SK-N-SH treated with all-trans-retinoic acid at 6 μM for 48 hours (cell line): ENCODE measurements around the gene SNX8.

ENCODE experiments used
- ATAC-seq: fragments of 200-7000 bp; cut with Tn5 transposase; 3 replicates; pipeline ENCODE4 v1.9.1; 2020; ENCODE audit warnings: mild to moderate bottlenecking, moderate library complexity
- ARNTL ChIP-seq: fragments of 450-650 bp; formaldehyde crosslinking; IDR thresholded peaks from 2 replicates; pipeline ENCODE4 v1.5.0; 2020; ENCODE audit warnings: low read depth, mild to moderate bottlenecking, moderate library complexity, borderline replicate concordance
- BACH2 ChIP-seq: fragments of 250-450 bp; sonication (Bioruptor Pico); IDR thresholded peaks from 2 replicates; pipeline ENCODE4 v1.9.0; 2021; ENCODE audit warnings: mild to moderate bottlenecking, borderline replicate concordance
- CSDC2 ChIP-seq: fragments of 250-450 bp; sonication (Bioruptor Pico); IDR thresholded peaks from 2 replicates; pipeline ENCODE4 v1.5.0; 2020; ENCODE audit warnings: mild to moderate bottlenecking, moderate library complexity
- ESRRG ChIP-seq: fragments of 250-450 bp; sonication (Bioruptor Pico); IDR thresholded peaks from 2 replicates; pipeline ENCODE4 v1.6.1; 2021; ENCODE audit warnings: mild to moderate bottlenecking
- GLIS3 ChIP-seq: fragments of 250-450 bp; sonication (Bioruptor Pico); IDR thresholded peaks from 2 replicates; pipeline ENCODE4 v1.5.0; 2020; ENCODE audit warnings: mild to moderate bottlenecking, moderate library complexity
- ISL1 ChIP-seq: fragments of 250-450 bp; sonication (Bioruptor Pico); IDR thresholded peaks from 2 replicates; pipeline ENCODE4 v2.1.2; 2022; ENCODE audit warnings: mild to moderate bottlenecking, moderate library complexity
- OSR1 ChIP-seq: fragments of 250-450 bp; sonication (Bioruptor Pico); IDR thresholded peaks from 2 replicates; pipeline ENCODE4 v1.8.0; 2022; ENCODE audit warnings: moderate library complexity, mild to moderate bottlenecking, inconsistent platforms
- PPARA ChIP-seq: fragments of 250-450 bp; sonication (Bioruptor Pico); IDR thresholded peaks from 2 replicates; pipeline ENCODE4 v1.5.0; 2020; ENCODE audit warnings: mild to moderate bottlenecking, borderline replicate concordance
- RARB ChIP-seq: fragments of 250-450 bp; sonication (Bioruptor Pico); IDR thresholded peaks from 2 replicates; pipeline ENCODE4 v1.8.0; 2021; ENCODE audit warnings: mild to moderate bottlenecking, moderate library complexity
- SNAI2 ChIP-seq: fragments of 250-450 bp; sonication (Bioruptor Pico); IDR thresholded peaks from 2 replicates; pipeline ENCODE4 v1.5.0; 2020; ENCODE audit warnings: mild to moderate bottlenecking, moderate library complexity
- TCF4 ChIP-seq: fragments of 250-450 bp; sonication (Bioruptor Pico); IDR thresholded peaks from 2 replicates; pipeline ENCODE4 v1.8.0; 2021; ENCODE audit warnings: mild to moderate bottlenecking, moderate library complexity, borderline replicate concordance
- TOX ChIP-seq: fragments of 250-450 bp; sonication (Bioruptor Pico); IDR thresholded peaks from 2 replicates; pipeline ENCODE4 v1.8.0; 2021; ENCODE audit warnings: mild to moderate bottlenecking, moderate library complexity, borderline replicate concordance
- ZC3H10 ChIP-seq: fragments of 250-450 bp; sonication (Bioruptor Pico); IDR thresholded peaks from 2 replicates; pipeline ENCODE4 v1.5.1; 2021; ENCODE audit warnings: mild to moderate bottlenecking, moderate library complexity
- ZFP3 ChIP-seq: fragments of 250-450 bp; sonication (Bioruptor Pico); IDR thresholded peaks from 2 replicates; pipeline ENCODE4 v1.5.0; 2020; ENCODE audit warnings: mild to moderate bottlenecking, moderate library complexity
- ZNF565 ChIP-seq: fragments of 450-650 bp; formaldehyde crosslinking; conservative IDR thresholded peaks from 2 replicates; pipeline ENCODE4 v1.5.0; 2020; ENCODE audit warnings: low read depth, mild to moderate bottlenecking, moderate library complexity
- ZNF70 ChIP-seq: fragments of 450-650 bp; formaldehyde crosslinking; IDR thresholded peaks from 2 replicates; pipeline ENCODE4 v1.5.0; 2020; ENCODE audit warnings: mild to moderate bottlenecking, moderate library complexity
- ZNF8 ChIP-seq: fragments of 450-650 bp; formaldehyde crosslinking; IDR thresholded peaks from 2 replicates; pipeline ENCODE4 v1.5.0; 2020; ENCODE audit warnings: mild to moderate bottlenecking, moderate library complexity
- TF ChIP-seq, protein P1 (sequence below): fragments of 250-450 bp; sonication (Bioruptor Pico); IDR thresholded peaks from 2 replicates; pipeline ENCODE4 v1.8.0; 2021; ENCODE audit warnings: low read depth, mild to moderate bottlenecking, moderate library complexity, borderline replicate concordance
- TF ChIP-seq, protein P2 (sequence below): fragments of 250-450 bp; sonication (Bioruptor Pico); IDR thresholded peaks from 2 replicates; pipeline ENCODE4 v1.5.1; 2021; ENCODE audit warnings: mild to moderate bottlenecking, moderate library complexity
- TF ChIP-seq, protein P3 (sequence below): fragments of 250-450 bp; sonication (Bioruptor Pico); IDR thresholded peaks from 2 replicates; pipeline ENCODE4 v1.5.1; 2020; ENCODE audit warnings: low read depth, mild to moderate bottlenecking, moderate library complexity
- TF ChIP-seq, protein P4 (sequence below): fragments of 250-450 bp; sonication (Bioruptor Pico); IDR thresholded peaks from 2 replicates; pipeline ENCODE4 v1.5.0; 2020; ENCODE audit warnings: mild to moderate bottlenecking, moderate library complexity

The SNX8 gene

GRCh38 chr7:2330493-2330892 lies 16.3 kb upstream of the SNX8 start:
- TF ChIP-seq ZNF565 (CRISPR knock-in tag) (no peak), ESRRG (no peak), TOX (CRISPR knock-in tag) (no peak), BACH2 (CRISPR knock-in tag) (no peak), OSR1 (CRISPR knock-in tag) (no peak), ZNF70 (CRISPR knock-in tag) (no peak), ZFP3 (CRISPR knock-in tag) (no peak), SNAI2 (CRISPR knock-in tag) (no peak), RARB (CRISPR knock-in tag) (no peak), PPARA (CRISPR knock-in tag) (no peak), ZC3H10 (CRISPR knock-in tag) (no peak), ZNF8 (CRISPR knock-in tag) (no peak), ISL1 (CRISPR knock-in tag) (no peak), CSDC2 (no peak), TCF4 (CRISPR knock-in tag) (no peak), GLIS3 (no peak)
- TF ChIP-seq, protein P1, sequence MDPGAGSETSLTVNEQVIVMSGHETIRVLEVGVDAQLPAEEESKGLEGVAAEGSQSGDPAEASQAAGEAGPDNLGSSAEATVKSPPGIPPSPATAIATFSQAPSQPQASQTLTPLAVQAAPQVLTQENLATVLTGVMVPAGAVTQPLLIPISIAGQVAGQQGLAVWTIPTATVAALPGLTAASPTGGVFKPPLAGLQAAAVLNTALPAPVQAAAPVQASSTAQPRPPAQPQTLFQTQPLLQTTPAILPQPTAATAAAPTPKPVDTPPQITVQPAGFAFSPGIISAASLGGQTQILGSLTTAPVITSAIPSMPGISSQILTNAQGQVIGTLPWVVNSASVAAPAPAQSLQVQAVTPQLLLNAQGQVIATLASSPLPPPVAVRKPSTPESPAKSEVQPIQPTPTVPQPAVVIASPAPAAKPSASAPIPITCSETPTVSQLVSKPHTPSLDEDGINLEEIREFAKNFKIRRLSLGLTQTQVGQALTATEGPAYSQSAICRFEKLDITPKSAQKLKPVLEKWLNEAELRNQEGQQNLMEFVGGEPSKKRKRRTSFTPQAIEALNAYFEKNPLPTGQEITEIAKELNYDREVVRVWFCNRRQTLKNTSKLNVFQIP (CRISPR knock-in tag): no peak
- TF ChIP-seq, protein P2, sequence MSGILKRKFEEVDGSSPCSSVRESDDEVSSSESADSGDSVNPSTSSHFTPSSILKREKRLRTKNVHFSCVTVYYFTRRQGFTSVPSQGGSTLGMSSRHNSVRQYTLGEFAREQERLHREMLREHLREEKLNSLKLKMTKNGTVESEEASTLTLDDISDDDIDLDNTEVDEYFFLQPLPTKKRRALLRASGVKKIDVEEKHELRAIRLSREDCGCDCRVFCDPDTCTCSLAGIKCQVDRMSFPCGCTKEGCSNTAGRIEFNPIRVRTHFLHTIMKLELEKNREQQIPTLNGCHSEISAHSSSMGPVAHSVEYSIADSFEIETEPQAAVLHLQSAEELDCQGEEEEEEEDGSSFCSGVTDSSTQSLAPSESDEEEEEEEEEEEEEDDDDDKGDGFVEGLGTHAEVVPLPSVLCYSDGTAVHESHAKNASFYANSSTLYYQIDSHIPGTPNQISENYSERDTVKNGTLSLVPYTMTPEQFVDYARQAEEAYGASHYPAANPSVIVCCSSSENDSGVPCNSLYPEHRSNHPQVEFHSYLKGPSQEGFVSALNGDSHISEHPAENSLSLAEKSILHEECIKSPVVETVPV: no peak
- TF ChIP-seq, protein P3, sequence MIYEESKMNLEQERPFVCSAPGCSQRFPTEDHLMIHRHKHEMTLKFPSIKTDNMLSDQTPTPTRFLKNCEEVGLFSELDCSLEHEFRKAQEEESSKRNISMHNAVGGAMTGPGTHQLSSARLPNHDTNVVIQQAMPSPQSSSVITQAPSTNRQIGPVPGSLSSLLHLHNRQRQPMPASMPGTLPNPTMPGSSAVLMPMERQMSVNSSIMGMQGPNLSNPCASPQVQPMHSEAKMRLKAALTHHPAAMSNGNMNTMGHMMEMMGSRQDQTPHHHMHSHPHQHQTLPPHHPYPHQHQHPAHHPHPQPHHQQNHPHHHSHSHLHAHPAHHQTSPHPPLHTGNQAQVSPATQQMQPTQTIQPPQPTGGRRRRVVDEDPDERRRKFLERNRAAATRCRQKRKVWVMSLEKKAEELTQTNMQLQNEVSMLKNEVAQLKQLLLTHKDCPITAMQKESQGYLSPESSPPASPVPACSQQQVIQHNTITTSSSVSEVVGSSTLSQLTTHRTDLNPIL (CRISPR knock-in tag): no peak
- no peak for ATAC-seq

DNA sequence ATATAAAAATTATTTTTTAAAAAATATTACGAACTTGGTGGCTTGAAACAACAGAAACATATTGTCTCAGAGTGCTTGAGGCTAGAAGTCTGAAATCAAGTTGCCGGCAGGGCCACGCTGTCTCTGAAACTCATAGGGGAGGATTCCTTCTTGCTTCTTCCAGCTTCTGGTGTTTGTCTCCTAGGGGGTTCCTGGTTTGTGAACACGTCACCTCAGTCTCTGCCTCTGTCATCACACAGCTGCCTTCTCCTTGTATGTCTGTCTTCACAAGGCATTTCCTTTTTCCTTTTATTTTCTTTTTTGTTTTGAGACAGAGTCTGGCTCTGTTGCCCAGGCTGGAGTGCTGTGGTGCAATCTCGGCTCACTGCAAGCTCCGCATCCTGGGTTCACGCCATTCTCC lies 12.7 kb upstream of the SNX8 start:
- TF ChIP-seq, protein P4, sequence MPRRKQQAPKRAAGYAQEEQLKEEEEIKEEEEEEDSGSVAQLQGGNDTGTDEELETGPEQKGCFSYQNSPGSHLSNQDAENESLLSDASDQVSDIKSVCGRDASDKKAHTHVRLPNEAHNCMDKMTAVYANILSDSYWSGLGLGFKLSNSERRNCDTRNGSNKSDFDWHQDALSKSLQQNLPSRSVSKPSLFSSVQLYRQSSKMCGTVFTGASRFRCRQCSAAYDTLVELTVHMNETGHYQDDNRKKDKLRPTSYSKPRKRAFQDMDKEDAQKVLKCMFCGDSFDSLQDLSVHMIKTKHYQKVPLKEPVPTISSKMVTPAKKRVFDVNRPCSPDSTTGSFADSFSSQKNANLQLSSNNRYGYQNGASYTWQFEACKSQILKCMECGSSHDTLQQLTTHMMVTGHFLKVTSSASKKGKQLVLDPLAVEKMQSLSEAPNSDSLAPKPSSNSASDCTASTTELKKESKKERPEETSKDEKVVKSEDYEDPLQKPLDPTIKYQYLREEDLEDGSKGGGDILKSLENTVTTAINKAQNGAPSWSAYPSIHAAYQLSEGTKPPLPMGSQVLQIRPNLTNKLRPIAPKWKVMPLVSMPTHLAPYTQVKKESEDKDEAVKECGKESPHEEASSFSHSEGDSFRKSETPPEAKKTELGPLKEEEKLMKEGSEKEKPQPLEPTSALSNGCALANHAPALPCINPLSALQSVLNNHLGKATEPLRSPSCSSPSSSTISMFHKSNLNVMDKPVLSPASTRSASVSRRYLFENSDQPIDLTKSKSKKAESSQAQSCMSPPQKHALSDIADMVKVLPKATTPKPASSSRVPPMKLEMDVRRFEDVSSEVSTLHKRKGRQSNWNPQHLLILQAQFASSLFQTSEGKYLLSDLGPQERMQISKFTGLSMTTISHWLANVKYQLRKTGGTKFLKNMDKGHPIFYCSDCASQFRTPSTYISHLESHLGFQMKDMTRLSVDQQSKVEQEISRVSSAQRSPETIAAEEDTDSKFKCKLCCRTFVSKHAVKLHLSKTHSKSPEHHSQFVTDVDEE (CRISPR knock-in tag): no peak
- TF ChIP-seq ESRRG (no peak), ARNTL (no peak), GLIS3 (no peak), ISL1 (CRISPR knock-in tag) (no peak), SNAI2 (CRISPR knock-in tag) (no peak), TCF4 (CRISPR knock-in tag) (no peak)
- TF ChIP-seq, protein P1 (CRISPR knock-in tag): no peak
- TF ChIP-seq, protein P3 (CRISPR knock-in tag): no peak
- ATAC-seq: no peak

DNA sequence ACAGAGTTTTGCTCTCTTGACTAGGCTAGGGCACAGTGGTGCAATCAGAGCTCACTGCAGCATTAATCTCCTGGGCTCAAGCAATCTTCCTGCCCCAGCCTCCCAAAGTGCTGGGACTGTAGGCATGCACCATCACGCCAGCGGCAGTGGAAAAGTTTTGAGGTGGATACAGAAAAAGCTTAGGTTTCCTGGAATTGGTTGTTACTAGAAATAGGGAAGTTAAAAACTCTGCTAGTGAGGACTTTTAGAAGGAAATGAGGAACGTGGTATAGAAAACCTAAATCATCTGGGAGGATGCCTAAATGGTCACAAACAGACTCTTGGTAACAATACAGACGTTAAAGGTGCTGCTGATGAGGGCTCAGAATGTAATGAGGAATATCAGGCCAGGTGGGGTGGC lies 10.9 kb upstream of the SNX8 start:
- ATAC-seq: no peak

More for the DNA sequence above, 10.9 kb upstream of the SNX8 start:
- TF ChIP-seq, protein P2: no peak
- TF ChIP-seq BACH2 (CRISPR knock-in tag) (no peak), TOX (CRISPR knock-in tag) (no peak), ESRRG (no peak), RARB (CRISPR knock-in tag) (no peak), ZNF565 (CRISPR knock-in tag) (no peak), PPARA (CRISPR knock-in tag) (no peak), OSR1 (CRISPR knock-in tag) (no peak), ZC3H10 (CRISPR knock-in tag) (no peak), ISL1 (CRISPR knock-in tag) (no peak)
- TF ChIP-seq, protein P1 (CRISPR knock-in tag): no peak
- TF ChIP-seq, all 23 proteins: peak for 0
